GM12878 (cell line): ENCODE results near the gene ARAP2. TPM values are rescaled to one million over a fixed set of nuclear protein-coding genes. Genes with fewer than 3 reads are reported as not detected.

ENCODE experiments used
- CHD4 ChIP-seq: fragments of 200-600 bp; sonication (generic); IDR thresholded peaks from 2 replicates; pipeline ENCODE4 v1.6.1; 2016; ENCODE audit warnings: mild to moderate bottlenecking
- IRF3 ChIP-seq: fragments of 450-650 bp; IDR thresholded peaks from 2 replicates; pipeline ENCODE4 v1.6.1; 2014; ENCODE audit warnings: mild to moderate bottlenecking
- KDM1A ChIP-seq: fragments of 200-600 bp; sonication (generic); IDR thresholded peaks from 2 replicates; pipeline ENCODE4 v1.6.1; 2016; ENCODE audit warnings: borderline replicate concordance
- PRDM15 ChIP-seq: fragments of 450-650 bp; formaldehyde crosslinking; IDR thresholded peaks from 2 replicates; pipeline ENCODE4 v1.4.0; 2020; ENCODE audit warnings: mild to moderate bottlenecking, moderate library complexity
- RELA ChIP-seq: fragments of 450-650 bp; IDR thresholded peaks from 2 replicates; pipeline ENCODE4 v1.8.0; 2014; ENCODE audit warnings: borderline replicate concordance; ENCODE audit not compliant: partially characterized antibody
- RFX5 ChIP-seq: IDR thresholded peaks from 2 replicates; pipeline ENCODE4 v1.6.1; 2011; ENCODE audit warnings: low read depth, low read length, improper control_type of control experiment
- SIN3A ChIP-seq: IDR thresholded peaks from 2 replicates; pipeline ENCODE4 v1.6.1; 2012; ENCODE audit warnings: low read depth, low read length, improper control_type of control experiment
- ZNF274 ChIP-seq: IDR thresholded peaks from one replicate; pipeline ENCODE4 v1.8.0; 2011; ENCODE audit not compliant: insufficient read length, insufficient read depth
- polyA plus RNA-seq, 11 experiments: library from polyadenylated mRNA; depleted of rRNA in 4 of 11; unstranded in 6 of 11; stranded (reverse) in 5 of 11; fragments of >200 nt; fragmentation: Nextera tagmentation in 4 of 11; fragmentation: Illumina TruSeq in 1 of 11; extraction: Ambion mirVana in 4 of 11; extraction: Trizol in 1 of 11; gene quantifications; 1 replicate in 1 of 11; 2 replicates in 10 of 11; pipeline versions ENCODE4 v1.2.1 to v1.2.3, GENCODE V29; 2011 to 2016; ENCODE audit warnings: inconsistent platforms in 2 of 11, missing spikeins in 2 of 11, low read depth in 1 of 11
- total RNA-seq, 4 experiments: library from RNA; depleted of rRNA in 3 of 4; stranded (reverse); fragments of >200 nt in 3 of 4; fragmentation: Illumina TruSeq in 1 of 4; extraction: Trizol in 1 of 4; gene quantifications; 2 replicates each; pipeline versions ENCODE4 v1.2.1 to v1.2.3, GENCODE V29; 2013 to 2021
- TF ChIP-seq, protein P1 (sequence below): fragments of 450-650 bp; IDR thresholded peaks from 2 replicates; pipeline ENCODE4 v1.6.1; 2017; ENCODE audit warnings: low read depth, mild to moderate bottlenecking, moderate library complexity
- TF ChIP-seq, protein P2 (sequence below): fragments of 450-650 bp; IDR thresholded peaks from 2 replicates; pipeline ENCODE4 v1.6.1; 2018; ENCODE audit warnings: mild to moderate bottlenecking, low read depth, moderate library complexity; ENCODE audit not compliant: partially characterized antibody
- TF ChIP-seq, protein P3 (sequence below): IDR thresholded peaks from 2 replicates; pipeline ENCODE4 v1.6.1; 2012; ENCODE audit warnings: low read depth, low read length, improper control_type of control experiment
- TF ChIP-seq, protein P4 (sequence below): IDR thresholded peaks from 2 replicates; pipeline ENCODE4 v1.6.1; 2012; ENCODE audit warnings: mild to moderate bottlenecking, low read depth, low read length

The ARAP2 gene
- total and polyA plus RNA-seq, 10 of the 15 experiments (the other 5 are each of a cell fraction or from before 2014, with no cell fraction given) = 5.4 to 36.1 (median 12.2) TPM

DNA sequence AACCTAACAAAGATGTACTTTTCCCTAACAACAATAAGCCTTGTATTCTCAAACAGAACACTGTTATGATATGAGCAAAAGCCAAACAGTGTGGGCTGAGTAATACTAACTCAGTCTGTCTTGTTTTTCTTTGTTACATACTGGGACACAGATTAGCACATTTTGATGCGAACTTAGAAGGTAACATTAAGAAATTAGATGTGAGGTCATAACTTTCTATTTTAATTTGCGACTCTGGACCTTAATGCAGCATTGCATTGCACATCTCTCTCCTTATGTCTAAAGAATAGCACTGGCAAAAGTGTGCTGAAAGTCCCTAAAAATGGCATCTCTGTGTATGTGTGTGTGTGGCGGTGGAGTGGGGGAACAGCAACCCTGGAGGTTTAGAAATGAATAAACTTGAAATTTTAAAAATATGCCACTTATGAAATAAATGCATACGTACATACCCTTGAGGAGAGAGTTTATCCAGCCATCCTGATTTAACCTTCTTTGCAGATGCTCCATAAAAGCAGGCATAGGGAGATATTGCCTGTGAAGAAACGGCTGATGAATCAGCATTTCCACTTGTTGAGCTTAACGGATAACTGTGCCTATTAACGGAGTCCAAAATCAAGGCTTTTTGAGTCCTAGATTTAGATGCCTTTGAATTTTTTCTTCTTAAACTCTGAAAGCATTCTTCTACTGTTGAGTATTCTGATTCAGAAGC is 34.2 kb downstream of the ARAP2 start (continued):
- TF ChIP-seq, protein P1, sequence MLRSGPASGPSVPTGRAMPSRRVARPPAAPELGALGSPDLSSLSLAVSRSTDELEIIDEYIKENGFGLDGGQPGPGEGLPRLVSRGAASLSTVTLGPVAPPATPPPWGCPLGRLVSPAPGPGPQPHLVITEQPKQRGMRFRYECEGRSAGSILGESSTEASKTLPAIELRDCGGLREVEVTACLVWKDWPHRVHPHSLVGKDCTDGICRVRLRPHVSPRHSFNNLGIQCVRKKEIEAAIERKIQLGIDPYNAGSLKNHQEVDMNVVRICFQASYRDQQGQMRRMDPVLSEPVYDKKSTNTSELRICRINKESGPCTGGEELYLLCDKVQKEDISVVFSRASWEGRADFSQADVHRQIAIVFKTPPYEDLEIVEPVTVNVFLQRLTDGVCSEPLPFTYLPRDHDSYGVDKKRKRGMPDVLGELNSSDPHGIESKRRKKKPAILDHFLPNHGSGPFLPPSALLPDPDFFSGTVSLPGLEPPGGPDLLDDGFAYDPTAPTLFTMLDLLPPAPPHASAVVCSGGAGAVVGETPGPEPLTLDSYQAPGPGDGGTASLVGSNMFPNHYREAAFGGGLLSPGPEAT = no peak
- TF ChIP-seq, protein P2, sequence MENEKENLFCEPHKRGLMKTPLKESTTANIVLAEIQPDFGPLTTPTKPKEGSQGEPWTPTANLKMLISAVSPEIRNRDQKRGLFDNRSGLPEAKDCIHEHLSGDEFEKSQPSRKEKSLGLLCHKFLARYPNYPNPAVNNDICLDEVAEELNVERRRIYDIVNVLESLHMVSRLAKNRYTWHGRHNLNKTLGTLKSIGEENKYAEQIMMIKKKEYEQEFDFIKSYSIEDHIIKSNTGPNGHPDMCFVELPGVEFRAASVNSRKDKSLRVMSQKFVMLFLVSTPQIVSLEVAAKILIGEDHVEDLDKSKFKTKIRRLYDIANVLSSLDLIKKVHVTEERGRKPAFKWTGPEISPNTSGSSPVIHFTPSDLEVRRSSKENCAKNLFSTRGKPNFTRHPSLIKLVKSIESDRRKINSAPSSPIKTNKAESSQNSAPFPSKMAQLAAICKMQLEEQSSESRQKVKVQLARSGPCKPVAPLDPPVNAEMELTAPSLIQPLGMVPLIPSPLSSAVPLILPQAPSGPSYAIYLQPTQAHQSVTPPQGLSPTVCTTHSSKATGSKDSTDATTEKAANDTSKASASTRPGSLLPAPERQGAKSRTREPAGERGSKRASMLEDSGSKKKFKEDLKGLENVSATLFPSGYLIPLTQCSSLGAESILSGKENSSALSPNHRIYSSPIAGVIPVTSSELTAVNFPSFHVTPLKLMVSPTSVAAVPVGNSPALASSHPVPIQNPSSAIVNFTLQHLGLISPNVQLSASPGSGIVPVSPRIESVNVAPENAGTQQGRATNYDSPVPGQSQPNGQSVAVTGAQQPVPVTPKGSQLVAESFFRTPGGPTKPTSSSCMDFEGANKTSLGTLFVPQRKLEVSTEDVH = no peak
- TF ChIP-seq IRF3 (no peak), ZNF274 (no peak), KDM1A (no peak), RFX5 (no peak), PRDM15 (no peak), SIN3A (no peak), CHD4 (no peak), RELA (no peak)
- TF ChIP-seq, protein P3, sequence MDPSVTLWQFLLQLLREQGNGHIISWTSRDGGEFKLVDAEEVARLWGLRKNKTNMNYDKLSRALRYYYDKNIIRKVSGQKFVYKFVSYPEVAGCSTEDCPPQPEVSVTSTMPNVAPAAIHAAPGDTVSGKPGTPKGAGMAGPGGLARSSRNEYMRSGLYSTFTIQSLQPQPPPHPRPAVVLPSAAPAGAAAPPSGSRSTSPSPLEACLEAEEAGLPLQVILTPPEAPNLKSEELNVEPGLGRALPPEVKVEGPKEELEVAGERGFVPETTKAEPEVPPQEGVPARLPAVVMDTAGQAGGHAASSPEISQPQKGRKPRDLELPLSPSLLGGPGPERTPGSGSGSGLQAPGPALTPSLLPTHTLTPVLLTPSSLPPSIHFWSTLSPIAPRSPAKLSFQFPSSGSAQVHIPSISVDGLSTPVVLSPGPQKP = no peak
- TF ChIP-seq, protein P4, sequence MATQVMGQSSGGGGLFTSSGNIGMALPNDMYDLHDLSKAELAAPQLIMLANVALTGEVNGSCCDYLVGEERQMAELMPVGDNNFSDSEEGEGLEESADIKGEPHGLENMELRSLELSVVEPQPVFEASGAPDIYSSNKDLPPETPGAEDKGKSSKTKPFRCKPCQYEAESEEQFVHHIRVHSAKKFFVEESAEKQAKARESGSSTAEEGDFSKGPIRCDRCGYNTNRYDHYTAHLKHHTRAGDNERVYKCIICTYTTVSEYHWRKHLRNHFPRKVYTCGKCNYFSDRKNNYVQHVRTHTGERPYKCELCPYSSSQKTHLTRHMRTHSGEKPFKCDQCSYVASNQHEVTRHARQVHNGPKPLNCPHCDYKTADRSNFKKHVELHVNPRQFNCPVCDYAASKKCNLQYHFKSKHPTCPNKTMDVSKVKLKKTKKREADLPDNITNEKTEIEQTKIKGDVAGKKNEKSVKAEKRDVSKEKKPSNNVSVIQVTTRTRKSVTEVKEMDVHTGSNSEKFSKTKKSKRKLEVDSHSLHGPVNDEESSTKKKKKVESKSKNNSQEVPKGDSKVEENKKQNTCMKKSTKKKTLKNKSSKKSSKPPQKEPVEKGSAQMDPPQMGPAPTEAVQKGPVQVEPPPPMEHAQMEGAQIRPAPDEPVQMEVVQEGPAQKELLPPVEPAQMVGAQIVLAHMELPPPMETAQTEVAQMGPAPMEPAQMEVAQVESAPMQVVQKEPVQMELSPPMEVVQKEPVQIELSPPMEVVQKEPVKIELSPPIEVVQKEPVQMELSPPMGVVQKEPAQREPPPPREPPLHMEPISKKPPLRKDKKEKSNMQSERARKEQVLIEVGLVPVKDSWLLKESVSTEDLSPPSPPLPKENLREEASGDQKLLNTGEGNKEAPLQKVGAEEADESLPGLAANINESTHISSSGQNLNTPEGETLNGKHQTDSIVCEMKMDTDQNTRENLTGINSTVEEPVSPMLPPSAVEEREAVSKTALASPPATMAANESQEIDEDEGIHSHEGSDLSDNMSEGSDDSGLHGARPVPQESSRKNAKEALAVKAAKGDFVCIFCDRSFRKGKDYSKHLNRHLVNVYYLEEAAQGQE = no peak
